WTC11 (cell line): ENCODE data around the gene GABRE. TPM values are rescaled to one million over a fixed set of nuclear protein-coding genes. Genes with fewer than 3 reads are reported as not detected.

Source experiments
- ATAC-seq: fragments of 200-7000 bp; cut with Tn5 transposase; 2 replicates; pipeline ENCODE4 v1.10.0; 2021; ENCODE audit warnings: mild to moderate bottlenecking, moderate library complexity
- CTCF ChIA-PET: fragments of 300-600 bp; sonication (Branson Sonifier 250); formaldehyde crosslinking; loops from one replicate; lab custom pipeline; 2021; ENCODE audit warnings: antibody characterized with exemption; lab: Charles Lee
- POLR2A ChIA-PET: fragments of 350-600 bp; sonication (Branson Sonifier 250); formaldehyde crosslinking; loops from one replicate; lab custom pipeline; 2021; ENCODE audit warnings: antibody characterized with exemption; lab: Charles Lee
- DNase-seq: peaks from one replicate; pipeline ENCODE4 v3.0.0; 2021; ENCODE audit warnings: low spot score
- H3K27ac Mint-ChIP-seq: 2 replicates; pipeline ENCODE4 v1.8.0; 2021; ENCODE audit warnings: mixed read lengths
- H3K27me3 Mint-ChIP-seq: 2 replicates; pipeline ENCODE4 v1.8.0; 2021; ENCODE audit warnings: low read depth, mild to moderate bottlenecking, moderate library complexity, mixed read lengths
- H3K36me3 Mint-ChIP-seq: 2 replicates; pipeline ENCODE4 v1.8.0; 2021; ENCODE audit warnings: mixed read lengths
- H3K4me1 Mint-ChIP-seq: 2 replicates; pipeline ENCODE4 v1.8.0; 2022; ENCODE audit warnings: mixed read lengths
- H3K4me3 Mint-ChIP-seq: 2 replicates; pipeline ENCODE4 v1.8.0; 2021; ENCODE audit warnings: mild to moderate bottlenecking, moderate library complexity, mixed read lengths
- H3K9me3 Mint-ChIP-seq: 2 replicates; pipeline ENCODE4 v1.8.0; 2021; ENCODE audit warnings: mixed read lengths
- AFF4 ChIP-seq: sonication (generic); formaldehyde crosslinking; IDR thresholded peaks from 2 replicates; pipeline ENCODE4 v1.8.1; 2023; ENCODE audit warnings: mild to moderate bottlenecking, missing genetic modification reagents, borderline replicate concordance
- ARID4B ChIP-seq: sonication (generic); formaldehyde crosslinking; IDR thresholded peaks from 2 replicates; pipeline ENCODE4 v1.8.0; 2023; ENCODE audit warnings: missing genetic modification reagents, mild to moderate bottlenecking, borderline replicate concordance
- ATF6 ChIP-seq: sonication (generic); formaldehyde crosslinking; IDR thresholded peaks from 2 replicates; pipeline ENCODE4 v1.8.1; 2023; ENCODE audit warnings: mild to moderate bottlenecking, missing genetic modification reagents
- FOXJ3 ChIP-seq: sonication (generic); formaldehyde crosslinking; IDR thresholded peaks from 2 replicates; pipeline ENCODE4 v1.9.0; 2021; ENCODE audit warnings: missing genetic modification reagents, mild to moderate bottlenecking, borderline replicate concordance
- FOXK1 ChIP-seq: sonication (generic); formaldehyde crosslinking; IDR thresholded peaks from 2 replicates; pipeline ENCODE4 v1.8.0; 2022; ENCODE audit warnings: mild to moderate bottlenecking, moderate library complexity, missing genetic modification reagents
- FOXP1 ChIP-seq: sonication (generic); formaldehyde crosslinking; IDR thresholded peaks from 2 replicates; pipeline ENCODE4 v1.8.0; 2022; ENCODE audit warnings: missing genetic modification reagents, mild to moderate bottlenecking, moderate library complexity, borderline replicate concordance
- HMGA2 ChIP-seq: fragments of 250-450 bp; sonication (Bioruptor Pico); IDR thresholded peaks from 2 replicates; pipeline ENCODE4 v1.4.0; 2021; ENCODE audit warnings: mild to moderate bottlenecking, moderate library complexity
- IRF1 ChIP-seq: sonication (generic); formaldehyde crosslinking; IDR thresholded peaks from 2 replicates; pipeline ENCODE4 v1.8.0; 2023; ENCODE audit warnings: missing genetic modification reagents
- JAZF1 ChIP-seq: fragments of 250-450 bp; sonication (Bioruptor Pico); IDR thresholded peaks from 2 replicates; pipeline ENCODE4 v1.9.0; 2021; ENCODE audit warnings: moderate library complexity, mild to moderate bottlenecking, inconsistent platforms
- NFATC4 ChIP-seq: fragments of 250-450 bp; sonication (Bioruptor Pico); IDR thresholded peaks from 2 replicates; pipeline ENCODE4 v1.9.0; 2021; ENCODE audit warnings: mild to moderate bottlenecking
- OVOL2 ChIP-seq: fragments of 250-450 bp; sonication (Bioruptor Pico); IDR thresholded peaks from 2 replicates; pipeline ENCODE4 v1.9.0; 2021; ENCODE audit warnings: mild to moderate bottlenecking, borderline replicate concordance
- SOX15 ChIP-seq: fragments of 250-450 bp; sonication (Bioruptor Pico); IDR thresholded peaks from 2 replicates; pipeline ENCODE4 v1.9.0; 2021; ENCODE audit warnings: mild to moderate bottlenecking
- TP53 ChIP-seq: sonication (generic); formaldehyde crosslinking; IDR thresholded peaks from 2 replicates; pipeline ENCODE4 v1.8.1; 2023; ENCODE audit warnings: mild to moderate bottlenecking, missing genetic modification reagents
- ZBTB21 ChIP-seq: sonication (generic); formaldehyde crosslinking; IDR thresholded peaks from 2 replicates; pipeline ENCODE4 v1.8.1; 2023; ENCODE audit warnings: mild to moderate bottlenecking, missing genetic modification reagents, borderline replicate concordance
- ZBTB43 ChIP-seq: sonication (generic); formaldehyde crosslinking; IDR thresholded peaks from 2 replicates; pipeline ENCODE4 v1.8.1; 2023; ENCODE audit warnings: mild to moderate bottlenecking, missing genetic modification reagents
- ZNF317 ChIP-seq: sonication (generic); formaldehyde crosslinking; IDR thresholded peaks from 2 replicates; pipeline ENCODE4 v1.8.1; 2023; ENCODE audit warnings: low read depth, mild to moderate bottlenecking, moderate library complexity, missing genetic modification reagents, borderline replicate concordance
- ZNF512 ChIP-seq: sonication (generic); formaldehyde crosslinking; IDR thresholded peaks from 2 replicates; pipeline ENCODE4 v1.8.1; 2022; ENCODE audit warnings: missing genetic modification reagents, borderline replicate concordance
- ZNF532 ChIP-seq: fragments of 250-450 bp; sonication (Bioruptor Pico); IDR thresholded peaks from 2 replicates; pipeline ENCODE4 v1.9.0; 2021; ENCODE audit warnings: mild to moderate bottlenecking, borderline replicate concordance
- total RNA-seq: library from RNA; stranded (reverse); gene quantifications from 3 replicates; pipeline ENCODE4 v1.2.3, GENCODE V29; 2021

Gene GABRE
- total RNA-seq, 1 experiment from 2014 or later, result 6.5 TPM

- TF ChIP-seq IRF1 (CRISPR knock-in tag), result no peak
- no peak for TF ChIP-seq ARID4B
- no peak for TF ChIP-seq ZNF512 (CRISPR knock-in tag)
Measured at GRCh38 chrX:152020888-152021287, 46.4 kb upstream of the GABRE start (continued).

GRCh38 chrX:151999813-152000212 lies 25.3 kb upstream of the GABRE start:
- ChIA-PET CTCF (no interaction called here), POLR2A (no interaction called here)
- Mint-ChIP-seq H3K27ac (no peak overlapping the region), H3K9me3 (peaks cover 13% of the 10 kb centered on the region), H3K4me1 (no peaks in the 10 kb centered on the region), H3K36me3 (no peaks in the 10 kb centered on the region), H3K4me3 (no peak overlapping the region), H3K27me3 (peaks cover 2% of the 10 kb centered on the region; the same call in 1 of the 2 replicates)
- no peak for ATAC-seq
- DNase-seq, result no peak
- TF ChIP-seq ZNF532, result no peak
- TF ChIP-seq OVOL2, result no peak
- TF ChIP-seq HMGA2 (CRISPR knock-in tag), result no peak
- TF ChIP-seq ZNF317 (CRISPR knock-in tag), result no peak
- no peak for TF ChIP-seq SOX15
- no peak for TF ChIP-seq TP53
- TF ChIP-seq ZBTB21 (CRISPR knock-in tag), result no peak
- no peak for TF ChIP-seq JAZF1
- no peak for TF ChIP-seq ZBTB43 (CRISPR knock-in tag)
- TF ChIP-seq ATF6, result no peak
- no peak for TF ChIP-seq FOXK1
- no peak for TF ChIP-seq FOXJ3 (CRISPR knock-in tag)
- no peak for TF ChIP-seq FOXP1 (CRISPR knock-in tag)
- no peak for TF ChIP-seq NFATC4 (CRISPR knock-in tag)
- no peak for TF ChIP-seq AFF4 (CRISPR knock-in tag)
